DLD1 (cell line): ENCODE measurements around the gene METTL23.

ENCODE experiments used
- in situ Hi-C: cut with HindIII; loops from 2 replicates; pipeline ENCODE4 v1.10.0; 2017; ENCODE audit warnings: low sequenced_read_pairs

Gene METTL23

GRCh38 chr17:76753061-76753961 is 26.7 kb downstream of the METTL23 start:
- in situ Hi-C loops = no loop called here

- in situ Hi-C loops = no loop called here
Measured at GRCh38 chr17:76755285-76755684, 28.6 kb downstream of the METTL23 start.

DNA sequence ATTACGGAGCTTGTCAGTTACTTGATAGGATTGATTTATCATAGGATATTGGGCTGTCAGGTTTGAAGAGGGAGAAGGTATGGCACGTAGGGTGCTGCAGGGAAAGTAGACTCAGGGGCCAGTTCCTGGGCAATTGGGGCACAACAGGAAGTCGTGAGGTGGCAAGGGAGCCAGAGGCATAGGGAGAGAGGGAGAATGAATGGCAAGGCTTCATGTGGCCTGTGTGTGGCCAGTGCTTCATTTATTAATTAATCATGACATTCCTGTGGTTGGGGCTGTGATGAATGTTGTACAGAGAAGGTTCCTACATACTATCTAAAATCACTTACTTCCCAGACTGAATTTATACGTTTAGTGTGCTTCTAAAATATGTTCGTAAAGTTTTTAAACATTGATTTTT is 30.6 kb downstream of the METTL23 start:
- in situ Hi-C loops = no loop called here

DNA sequence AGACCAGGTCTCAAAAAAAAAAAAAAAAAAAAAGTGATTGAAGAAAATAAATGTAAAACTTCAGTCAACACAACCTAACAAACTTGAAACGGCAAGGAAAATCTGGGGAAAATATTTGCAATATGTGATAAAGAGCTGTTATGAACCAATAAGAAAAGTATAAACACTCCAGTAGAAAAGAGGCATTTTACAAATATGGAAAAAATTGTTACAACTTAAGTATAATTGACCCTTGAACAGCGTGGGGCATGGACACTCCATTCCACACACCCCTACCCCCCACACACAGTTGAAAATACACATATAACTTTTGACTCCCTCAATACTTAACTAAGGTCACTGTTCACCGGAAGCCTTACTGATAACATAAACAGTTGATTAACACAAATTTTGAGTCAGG is 31.9 kb downstream of the METTL23 start:
- in situ Hi-C loops = no loop called here

- in situ Hi-C loops = no loop called here
Measured at GRCh38 chr17:76772842-76773525, 46.3 kb downstream of the METTL23 start.

- in situ Hi-C loops = no loop called here
Measured at GRCh38 chr17:76775021-76775600, 48.5 kb downstream of the METTL23 start.

GRCh38 chr17:76781056-76781982 is 54.7 kb downstream of the METTL23 start:
- in situ Hi-C loops = no loop called here

DNA sequence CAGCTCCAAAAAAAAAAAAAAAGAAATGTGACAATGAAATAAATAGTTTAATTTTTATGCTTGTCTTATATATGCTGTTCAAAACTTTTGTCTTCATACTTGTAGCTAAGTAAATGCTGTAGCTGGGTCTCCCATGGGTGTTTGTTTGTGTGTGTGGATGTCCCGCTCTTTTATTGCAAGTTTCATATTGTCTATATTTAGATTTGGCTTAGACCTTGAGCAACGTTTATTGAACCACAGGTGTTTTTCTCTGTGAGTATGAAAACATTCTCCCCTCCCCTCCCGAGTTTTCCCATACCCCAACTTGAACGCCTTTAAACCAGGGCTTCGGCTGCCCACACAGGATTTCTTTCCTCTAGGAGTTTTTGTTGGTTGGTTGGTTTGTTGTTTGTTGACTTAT is 56.5 kb downstream of the METTL23 start:
- in situ Hi-C loops = no loop called here
